NCI-H526 treated with DMSO at 0.1 percent for 48 hours (cell line): ENCODE measurements around the gene PUS10.
"Not testable (repeated sequence)": the region's sequence is repeated elsewhere in the genome, so short reads cannot be mapped to it uniquely, and the experiment has no call there.

Source experiments
- DNase-seq: peaks from one replicate; lab custom pipeline; 2025; lab: John Stamatoyannopoulos, UW

PUS10 gene

DNA sequence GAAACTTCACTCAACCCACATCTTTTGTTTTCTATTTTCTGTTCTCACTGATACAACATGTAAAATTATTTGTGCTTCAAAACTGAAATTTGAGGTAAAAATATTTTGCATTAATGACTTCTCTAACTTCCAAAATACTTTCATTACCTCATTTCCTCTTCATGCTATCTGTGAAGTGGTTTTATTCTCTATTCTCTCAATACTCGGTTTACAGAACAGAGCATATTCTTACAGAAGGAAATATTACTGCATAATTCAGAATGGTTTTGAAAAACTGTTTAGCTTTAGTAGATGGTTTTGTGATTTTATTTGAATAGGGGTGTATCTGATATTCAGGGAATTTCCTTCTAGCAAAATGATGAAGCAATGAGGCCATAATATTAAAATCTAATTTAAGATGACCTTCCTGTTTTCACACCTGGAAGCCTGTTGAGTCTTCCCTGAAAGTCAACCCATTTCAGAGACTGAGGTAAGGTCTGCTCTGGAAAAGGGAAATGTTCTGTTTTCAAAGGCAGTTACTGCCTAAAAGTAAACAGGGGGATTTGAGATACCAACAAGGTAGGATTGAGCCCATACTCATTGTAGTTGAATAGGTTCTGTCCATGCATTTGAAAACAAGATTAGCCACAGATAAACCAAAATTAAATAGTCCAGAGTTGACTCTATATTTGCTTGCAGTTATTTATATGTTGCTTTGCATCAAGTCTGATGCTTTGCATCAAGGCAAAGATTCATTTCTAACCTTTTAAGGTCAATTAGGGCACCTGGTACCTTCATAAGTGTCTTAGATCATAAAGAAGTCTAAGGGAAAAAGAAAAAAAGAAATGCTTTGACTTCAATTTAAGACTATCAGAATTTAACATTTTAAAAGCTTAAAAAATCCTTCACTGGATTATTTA is 51.3 kb downstream of the PUS10 start:
- no peak for DNase-seq

DNA sequence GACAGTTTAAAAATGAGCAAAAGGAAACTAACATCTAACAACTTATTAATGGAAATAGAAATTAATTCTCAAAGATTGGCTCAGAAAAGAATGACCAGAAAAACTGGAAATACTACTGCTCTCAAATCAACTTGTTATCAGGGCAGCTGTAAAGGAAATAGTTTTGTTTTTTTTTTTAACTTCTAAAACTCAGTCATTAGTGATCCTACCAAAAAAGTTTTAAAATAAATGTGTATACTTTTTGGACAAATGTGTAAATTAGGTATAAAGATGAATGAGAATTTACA is 52.6 kb downstream of the PUS10 start:
- DNase-seq = no peak

DNA sequence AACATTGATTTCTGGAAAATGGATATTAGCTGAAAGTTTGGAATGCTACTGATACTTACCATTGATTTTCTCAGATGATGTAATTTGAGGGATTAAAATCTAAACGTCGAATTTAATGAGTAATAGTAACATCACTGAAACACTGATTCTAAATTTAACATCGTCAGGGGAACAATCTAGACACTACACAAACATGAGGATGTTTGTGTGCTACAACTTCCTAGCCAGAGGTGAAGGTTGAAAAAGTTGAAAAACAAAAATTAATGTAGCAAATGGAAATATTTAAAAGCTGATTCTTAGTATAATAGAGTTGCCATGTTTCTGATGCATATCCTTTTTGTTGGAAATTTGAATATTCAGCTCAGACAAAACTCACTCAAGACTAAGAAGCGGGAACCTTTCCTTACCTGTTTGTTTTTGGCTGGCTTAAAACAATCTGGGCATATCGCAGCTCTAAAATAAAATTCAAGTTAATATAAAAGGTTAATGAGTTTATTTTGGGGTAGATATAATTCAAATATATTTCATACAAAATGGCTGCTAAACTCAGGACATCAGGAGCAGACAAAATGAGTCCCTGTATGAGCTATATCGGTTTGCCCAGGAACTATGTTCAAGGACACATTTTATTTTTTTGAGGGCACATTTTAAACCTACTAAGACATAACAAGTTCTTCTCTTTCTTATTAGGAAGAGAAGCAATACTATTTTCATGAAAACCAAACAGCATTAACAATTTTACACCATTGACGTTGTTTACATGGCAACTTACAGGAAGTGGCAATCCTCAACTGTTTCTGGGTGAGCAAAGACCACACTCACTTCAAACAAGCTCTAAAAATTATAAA is 53.2 kb downstream of the PUS10 start:
- no peak for DNase-seq

DNA sequence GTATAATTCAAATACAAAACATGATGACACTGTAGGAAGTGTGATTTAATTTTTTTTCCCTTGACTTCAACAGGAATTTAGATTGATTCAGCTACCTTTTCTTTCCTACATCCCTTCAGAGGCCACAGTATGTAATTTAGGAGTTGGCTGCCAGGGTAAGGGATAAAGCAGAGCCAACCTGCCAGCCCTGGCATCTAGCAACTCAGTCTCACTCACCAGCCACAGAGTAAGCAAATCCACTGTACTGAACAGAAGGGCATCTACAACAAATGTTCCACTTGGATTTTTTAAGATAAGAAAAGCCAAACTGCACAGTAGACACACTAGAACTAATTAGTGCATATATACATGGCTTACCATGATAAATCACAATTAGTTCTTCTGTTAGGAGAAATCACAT is 54.9 kb downstream of the PUS10 start:
- no peak for DNase-seq

DNA sequence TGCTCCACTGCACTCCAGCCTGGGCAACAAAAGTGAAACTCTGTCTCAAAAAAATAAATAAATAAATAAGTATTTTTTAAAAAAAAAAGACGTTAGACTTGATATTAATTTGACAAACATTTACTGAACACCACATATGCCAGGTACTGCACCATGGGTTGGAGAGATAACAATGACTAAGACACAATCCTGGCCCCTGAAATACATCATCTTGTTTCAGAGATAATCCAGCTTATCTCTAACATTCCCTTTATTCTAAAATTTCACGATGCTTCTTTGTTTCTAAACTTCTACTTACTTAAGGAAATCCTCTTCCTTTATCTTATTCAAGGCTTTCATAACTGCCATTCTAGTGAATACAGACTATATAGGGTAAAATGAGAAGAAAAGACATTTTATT is 55.5 kb downstream of the PUS10 start:
- no peak for DNase-seq

DNA sequence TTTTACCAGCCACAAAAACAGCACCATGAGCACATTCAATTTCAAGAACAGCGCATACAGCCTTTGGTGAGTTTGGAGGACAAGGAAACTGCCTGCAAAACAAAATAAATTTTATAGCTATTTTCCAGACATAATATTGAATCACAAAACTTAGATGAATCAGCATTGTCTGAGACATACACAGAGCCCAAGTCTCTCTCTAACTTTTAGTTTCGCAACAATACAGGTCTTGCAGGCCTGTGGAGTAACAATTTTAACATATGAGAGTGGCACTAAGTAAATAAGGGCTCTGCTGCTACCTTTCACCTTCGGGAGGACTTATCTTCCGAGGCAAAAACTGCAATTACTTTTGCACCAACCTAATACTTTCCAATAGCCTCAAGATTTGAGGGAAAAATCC is 56.6 kb downstream of the PUS10 start:
- no peak for DNase-seq

DNA sequence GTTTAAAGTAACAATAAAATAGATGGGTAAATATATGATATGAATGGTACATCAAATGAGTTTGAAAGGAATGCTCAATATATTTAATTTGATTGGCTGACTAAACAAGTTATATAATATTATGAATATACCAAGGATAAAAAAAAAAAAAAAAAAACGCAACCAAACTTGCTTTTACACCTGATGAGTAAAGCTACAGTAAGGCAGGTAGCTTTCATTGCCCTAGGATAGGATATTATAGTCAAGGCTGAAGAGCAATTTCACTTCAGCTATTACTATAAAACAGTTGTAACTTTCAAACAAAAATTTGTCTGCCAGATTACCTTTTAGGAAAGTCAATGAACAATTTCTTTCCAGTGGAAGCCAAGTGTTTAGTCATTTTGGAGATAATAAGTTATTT is 57.3 kb downstream of the PUS10 start:
- no peak for DNase-seq

DNA sequence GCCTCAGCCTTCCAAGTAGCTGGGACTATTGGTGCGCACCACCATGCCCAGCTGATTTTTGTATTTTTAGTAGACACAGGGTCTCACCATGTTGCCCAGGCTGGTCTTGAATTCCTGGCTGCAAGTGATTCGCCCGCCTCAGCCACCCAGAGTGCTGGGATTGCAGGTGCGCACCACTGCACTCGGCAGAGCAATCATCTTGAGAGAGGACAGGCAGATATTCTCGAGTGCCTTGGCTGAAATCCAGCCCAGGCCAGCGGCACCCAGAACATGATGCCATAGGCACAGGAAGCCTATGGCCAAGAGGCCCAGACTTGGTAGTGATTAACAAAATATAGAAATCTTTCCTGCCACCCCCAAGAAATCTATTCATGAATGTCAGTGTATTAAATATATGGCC is 58.6 kb downstream of the PUS10 start:
- DNase-seq = no peak

DNA sequence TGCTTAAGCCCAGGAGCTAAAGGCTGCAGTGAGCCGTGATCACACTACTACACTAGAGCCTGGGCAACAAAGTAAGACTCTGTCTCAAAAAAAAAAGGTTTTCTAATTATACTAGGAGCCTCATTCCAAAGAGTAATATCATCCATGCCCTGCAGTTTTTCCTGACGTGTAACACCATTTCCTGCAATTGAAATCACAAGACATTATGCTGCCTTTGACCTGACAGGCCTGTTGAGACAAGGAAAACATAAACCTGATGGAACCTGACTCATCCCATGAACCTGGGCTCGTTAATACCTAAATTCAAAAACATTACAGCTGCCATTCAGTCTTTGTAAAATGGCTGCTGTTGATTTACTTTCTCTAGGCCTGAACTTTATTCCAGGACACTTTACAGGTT is 59.3 kb downstream of the PUS10 start:
- DNase-seq = no peak

DNA sequence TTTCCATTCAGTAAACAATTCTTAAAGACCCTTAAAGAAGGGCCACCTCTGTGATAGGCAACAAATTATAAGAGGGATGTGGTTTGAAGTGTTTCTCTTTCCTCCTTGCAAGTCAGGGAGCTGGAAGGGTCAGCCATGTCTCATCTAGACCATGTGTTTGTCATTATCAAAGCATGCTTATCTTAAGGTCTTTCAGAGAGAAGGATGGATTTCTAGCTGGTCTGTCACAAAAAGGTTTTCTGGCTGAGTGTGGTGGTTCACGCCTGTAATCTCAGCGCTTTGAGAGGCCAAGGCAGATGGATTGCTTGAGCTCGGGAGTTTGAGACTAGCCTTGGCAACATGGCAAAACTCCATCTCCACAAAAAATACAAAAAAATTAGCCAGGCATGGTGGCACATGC is 59.7 kb downstream of the PUS10 start:
- no peak for DNase-seq

DNA sequence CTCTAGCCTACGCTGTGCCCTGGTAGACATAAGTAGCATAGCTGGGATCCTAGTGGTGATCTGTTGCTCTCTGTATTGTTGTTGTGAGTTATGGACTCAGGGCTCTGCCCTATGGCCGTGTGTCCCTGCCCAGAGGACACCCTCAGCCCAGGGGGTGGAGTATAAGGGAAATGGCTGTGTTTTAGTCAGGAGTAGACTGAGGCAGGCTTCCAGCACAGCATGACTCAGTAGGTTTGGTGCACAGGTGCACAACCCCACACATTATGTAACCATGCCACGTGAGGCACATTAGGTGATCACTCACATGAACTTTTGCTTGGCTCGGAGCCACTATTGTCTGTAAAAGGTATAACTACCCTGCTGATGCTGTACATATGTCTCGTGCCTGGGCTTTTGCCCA is 60.4 kb downstream of the PUS10 start:
- DNase-seq = no peak

DNA sequence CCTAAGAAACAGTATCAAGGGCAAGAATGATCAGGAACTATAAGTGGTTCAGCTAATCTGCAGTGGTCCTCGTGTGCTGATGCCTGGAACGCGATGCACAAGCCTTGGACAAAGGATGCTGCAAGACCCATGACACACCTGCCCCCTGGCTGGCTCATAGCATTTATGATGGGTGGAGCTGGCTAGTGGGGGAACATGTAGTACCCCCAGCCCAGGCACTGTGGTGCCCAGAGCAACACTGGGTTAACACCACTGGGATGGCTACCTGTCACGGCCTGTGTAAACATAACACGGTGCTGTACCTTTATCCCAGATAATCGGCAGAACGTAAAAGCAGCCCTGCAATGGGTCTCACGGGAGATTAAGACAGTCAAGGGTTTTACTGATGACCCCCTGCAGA is 60.8 kb downstream of the PUS10 start:
- DNase-seq = no peak

DNA sequence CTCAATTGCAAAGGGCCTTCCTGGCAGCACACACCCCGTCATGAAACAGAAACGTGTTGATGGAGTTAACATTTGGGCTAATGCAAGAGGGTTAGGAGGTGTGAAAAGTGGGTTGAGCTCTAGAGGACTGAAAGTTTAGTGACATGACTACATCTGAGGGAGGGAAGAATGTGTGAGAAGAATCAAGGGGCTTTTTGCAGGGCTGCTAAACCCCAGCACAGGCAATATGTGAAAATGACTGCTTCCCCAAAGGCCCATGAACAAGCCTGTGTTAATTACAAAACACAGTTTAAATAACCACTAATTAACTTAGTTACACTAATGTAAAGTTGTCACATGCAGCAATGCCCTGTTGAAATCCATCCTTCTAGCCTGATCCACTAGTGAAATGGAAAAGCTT is 63.9 kb downstream of the PUS10 start:
- no peak for DNase-seq

DNA sequence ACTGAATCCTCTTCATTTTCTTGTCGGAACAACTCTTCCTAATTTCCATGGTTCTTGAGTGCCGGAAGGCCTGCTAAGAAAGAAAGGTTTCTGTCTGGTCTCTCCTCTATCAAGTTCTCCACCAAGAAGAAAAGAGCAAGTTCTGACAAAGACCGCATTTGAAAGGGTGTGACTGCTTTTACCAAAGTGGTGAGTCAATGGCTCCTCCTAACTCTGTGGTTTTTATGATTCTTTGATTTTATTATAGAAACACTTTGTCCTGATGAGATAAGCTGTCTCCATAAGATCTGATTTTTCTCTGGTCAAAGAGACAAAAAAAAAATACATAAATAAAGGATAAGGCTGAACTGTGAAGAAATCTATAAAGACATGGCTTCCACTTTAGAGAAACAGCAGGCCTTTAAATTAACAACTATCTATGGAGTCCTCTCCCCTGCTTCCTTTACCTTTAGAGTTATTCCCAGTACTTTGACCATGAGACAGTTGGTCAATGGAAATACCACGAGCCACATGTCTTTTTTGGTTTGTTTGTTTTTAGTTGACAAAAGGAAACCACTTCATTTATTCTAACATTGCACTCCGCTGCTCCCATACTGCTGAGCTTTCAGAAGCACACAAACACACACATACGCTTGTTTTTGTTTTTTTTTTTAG is 69.0 kb downstream of the PUS10 start:
- no peak for DNase-seq

DNA sequence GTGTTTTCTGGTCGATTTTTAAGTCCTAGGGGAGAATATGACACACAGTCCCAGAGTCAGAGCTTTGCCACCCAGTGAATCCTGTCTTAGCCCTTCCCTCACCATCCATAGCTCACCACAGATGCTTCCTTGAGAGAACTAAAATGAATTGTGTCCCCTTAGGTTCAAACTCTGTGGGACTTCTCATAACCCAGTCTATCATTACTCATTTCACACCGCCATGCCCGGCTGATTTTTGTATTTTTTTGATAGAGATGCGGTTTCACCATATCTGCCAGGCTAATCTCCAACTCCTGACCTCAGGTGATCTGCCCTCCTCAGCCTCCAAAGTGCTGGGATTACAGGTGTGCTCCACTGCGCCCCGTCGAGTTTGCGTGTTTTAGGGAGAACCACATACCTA is 69.9 kb downstream of the PUS10 start:
- DNase-seq = no peak

DNA sequence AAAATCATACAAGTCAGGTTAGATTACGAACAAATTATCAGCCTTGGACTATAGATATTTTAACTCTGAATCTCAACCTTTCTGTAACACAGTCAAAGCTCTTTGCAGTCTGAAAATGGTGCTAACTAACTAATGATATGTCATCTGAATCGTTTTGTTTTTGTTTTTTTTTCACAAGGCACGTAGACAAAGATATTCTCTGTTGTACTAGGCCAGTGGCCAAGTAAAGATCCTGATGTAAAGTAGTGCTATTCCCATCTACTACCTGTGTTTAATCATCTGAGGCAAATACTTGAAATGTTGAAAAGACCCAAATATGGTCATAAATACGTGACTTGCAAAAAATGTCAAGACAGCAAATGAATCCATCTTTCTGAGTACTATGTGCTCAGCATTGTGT is 71.0 kb downstream of the PUS10 start:
- DNase-seq = no peak

DNA sequence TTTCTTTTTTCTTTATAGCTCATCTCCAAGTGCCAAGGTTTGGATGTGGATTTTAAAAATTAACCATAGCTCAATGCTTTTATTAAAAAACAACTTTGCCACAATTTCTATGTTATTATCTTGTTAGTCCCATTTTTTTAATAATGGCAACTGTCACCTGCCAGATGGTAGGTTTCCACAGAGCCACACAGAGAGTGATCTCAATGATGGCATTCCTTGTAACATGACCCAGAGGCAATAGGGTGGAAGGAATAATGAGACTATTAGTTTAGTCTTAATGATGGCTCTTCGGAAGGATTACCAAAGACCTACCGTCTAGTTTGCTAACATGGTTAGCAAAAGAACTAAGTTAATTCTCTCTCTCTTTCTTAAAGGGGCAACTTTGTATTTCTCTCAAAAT is 72.7 kb downstream of the PUS10 start:
- DNase-seq = no peak

DNA sequence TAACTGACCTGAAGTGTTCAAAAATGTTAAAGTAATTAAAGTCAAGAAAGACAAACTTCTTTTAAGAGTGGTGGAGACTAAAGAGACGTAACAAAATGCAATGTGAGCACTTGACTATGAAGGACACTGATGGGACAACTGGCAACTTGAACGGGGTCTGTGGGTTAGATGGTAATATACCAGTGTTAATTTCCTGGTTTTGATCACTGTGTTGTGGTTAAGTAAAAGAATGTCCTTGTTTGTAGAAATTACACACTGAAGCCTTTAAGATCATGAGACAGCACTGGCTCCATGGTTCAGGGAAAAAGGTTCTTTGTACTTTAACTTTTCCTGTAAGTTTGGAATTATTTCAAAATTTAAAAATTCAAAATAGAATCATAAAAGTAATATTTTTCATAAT is 78.4 kb downstream of the PUS10 start:
- DNase-seq = no peak

DNA sequence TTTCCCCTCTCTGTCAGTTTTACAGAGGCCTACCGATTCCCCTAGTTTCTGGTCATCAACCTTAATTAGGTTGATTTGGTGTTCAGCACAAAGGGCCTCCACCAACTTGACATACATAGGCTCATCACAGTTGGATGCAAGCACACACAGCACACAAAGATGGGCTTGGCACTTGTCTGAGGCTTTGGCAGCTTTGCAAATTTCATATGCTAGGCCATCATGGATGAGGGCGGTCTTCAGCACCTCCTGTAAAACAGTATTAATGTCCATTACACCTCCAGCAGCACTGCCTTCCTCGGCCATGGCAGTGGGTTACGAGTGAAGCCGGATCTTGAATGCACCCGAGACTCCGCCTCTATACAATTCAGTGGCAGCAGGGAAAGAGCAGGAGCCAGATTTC is 79.8 kb downstream of the PUS10 start:
- no peak for DNase-seq

DNA sequence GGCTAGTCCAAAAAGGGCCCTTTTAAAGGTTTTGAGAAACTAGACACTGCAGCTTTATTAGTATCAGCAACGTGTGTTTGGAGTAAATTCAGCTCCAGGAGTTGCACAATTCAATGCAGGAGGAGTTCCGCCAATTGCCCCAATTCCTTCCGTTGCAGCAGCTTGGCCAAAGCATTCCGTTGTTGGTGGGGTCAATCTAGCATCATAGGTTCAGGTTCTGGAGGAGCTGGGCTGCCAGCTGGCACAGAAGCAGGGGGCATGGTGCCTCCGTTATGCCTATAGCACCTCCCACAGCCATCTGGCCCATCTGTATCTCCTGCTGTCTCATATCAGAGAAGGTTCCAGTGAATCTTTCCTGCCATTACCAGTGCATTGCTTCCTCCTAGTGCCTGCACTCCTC is 81.3 kb downstream of the PUS10 start:
- no peak for DNase-seq

DNA sequence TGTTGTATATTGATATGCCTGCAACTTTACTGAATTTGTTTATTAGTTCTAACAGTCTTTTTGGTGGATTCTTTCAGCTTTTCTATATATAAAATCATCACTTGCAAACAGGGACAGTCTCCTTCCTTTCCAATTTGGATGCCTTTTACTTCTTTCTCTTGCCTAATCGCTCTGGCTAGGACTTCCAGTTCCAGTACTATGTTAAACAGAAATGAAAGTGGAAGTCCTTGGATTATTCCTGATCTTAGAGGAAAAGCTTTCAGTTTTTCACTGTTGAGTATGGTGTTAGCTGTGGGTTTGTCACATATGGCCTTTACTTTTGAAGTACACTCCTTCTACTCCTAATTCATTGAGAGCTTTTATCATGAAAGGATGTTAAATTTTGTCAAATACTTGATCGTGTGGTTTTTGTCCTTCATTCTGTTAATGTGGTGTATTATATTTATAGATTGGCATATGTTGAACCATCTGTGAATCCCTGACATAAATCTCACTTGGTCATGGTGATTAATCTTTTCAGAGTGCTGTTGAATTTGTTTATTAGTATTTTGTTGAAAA is 83.8 kb downstream of the PUS10 start:
- DNase-seq = no peak

DNA sequence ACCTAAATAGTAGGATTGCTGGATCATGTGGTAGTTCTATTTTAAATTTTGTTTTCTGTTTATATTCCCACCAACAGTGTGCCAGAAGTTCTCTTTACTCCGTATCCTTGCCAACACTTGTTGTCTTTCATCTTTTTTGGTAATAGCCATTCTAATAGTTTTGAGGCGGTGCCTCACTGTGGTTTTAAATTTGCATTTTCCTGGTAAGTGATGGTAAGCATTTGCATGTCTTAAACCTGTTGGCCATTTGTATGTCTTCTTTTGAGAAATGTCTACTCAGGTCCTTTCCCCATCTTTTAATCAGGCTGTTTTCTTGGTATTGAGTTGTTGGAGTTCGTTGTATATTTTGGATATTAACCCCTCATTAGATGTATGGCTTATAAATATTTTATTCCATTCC is 85.1 kb downstream of the PUS10 start:
- no peak for DNase-seq

DNA sequence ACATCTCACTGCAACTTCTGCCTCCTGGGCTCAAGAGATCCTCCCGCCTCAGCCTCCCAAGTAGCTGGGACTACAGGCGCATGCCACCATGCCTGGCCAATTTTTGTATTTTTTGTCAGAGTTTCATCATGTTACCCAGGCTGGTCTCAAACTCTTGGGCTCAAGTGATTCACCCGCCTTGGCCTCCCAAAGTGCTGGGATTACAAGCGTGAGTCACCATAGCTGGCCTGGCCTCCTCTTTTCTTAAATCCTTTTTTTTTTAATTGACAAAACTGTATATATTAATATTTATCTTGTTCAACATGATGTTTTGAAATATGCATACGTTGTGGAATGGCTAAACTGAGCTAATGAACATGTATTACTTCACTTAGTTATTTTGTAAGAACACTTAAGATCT is 86.0 kb downstream of the PUS10 start:
- not testable (repeated sequence) for DNase-seq
